GM18858 (cell line): ENCODE measurements around the gene MAP4K3.
A peak's percentile ranks its signal among the peaks of the same experiment; 100 is the strongest.
"Not testable (repeated sequence)": the region's sequence is repeated elsewhere in the genome, so short reads cannot be mapped to it uniquely, and the experiment has no call there.

Experiments used
- ATAC-seq: cut with Tn5 transposase; IDR thresholded peaks from one replicate; pipeline ENCODE4 v1.9.1; 2021; ENCODE audit not compliant: unreplicated experiment

Gene MAP4K3

DNA sequence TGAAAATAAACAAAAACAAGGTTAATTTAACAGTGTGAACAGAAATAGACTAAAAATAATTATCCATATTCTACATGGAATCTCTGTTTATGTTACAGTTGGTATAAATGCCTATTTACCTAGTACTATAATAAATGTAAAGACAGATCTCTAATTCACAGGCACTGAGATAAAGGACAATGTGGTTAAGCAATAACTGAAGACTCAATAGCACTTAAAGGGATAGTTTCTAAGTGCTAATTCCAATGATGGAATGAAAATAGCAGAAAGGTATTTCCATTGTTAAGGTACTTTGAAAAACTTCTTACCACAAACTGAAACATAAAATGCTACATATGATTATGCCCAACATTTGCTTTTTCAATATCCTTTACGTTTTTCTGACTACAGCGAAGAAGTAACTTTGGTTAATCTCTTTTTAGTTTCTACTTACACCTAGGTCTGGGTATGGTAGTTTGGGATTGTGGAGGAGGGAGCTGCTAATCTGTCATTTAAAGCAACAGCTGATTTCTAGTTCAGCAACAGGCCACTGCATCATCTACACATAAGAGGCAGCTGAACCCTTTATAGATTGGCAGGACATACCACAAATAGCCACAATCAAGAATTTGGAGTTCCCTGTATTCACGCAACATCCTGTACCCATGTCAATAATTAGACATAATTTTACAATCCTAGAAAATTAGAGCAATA, 27.2 kb downstream of the MAP4K3 start:
- ATAC-seq, result no peak

DNA sequence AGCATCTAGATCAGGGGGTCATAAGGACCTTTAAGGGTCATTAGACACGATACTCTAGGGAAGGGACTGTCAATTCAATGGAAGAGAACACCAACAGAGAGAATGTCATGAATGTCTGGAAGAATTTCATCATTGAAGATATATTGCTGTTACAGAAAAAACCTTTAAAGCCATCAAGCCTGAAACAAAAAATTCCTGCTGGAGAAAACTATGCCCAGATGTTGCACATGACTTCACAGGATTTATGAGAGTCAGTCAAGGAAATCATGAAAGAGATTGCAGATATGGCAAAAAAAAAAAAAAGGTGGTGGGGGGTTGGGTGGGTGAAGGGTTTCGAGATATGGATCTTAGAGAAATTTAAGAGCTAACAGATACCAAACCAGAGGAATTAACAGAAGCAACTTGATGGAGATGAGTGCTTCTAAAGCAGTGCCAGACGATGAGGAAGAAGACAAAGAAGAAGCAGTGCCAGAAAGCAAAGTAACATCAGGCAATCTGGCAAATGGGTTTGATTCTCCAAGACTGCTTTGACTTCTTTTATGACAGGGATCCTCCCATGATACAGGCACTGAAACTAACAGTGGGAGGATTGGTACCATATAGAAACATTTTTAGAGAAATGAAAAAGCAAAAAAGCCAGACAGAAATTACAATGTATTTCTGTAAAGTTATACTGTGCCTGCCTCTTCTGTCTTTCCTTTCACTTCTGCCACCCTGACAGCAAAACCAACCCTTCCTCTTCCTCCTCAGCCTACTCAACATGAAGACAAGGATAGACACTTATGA, 28.5 kb downstream of the MAP4K3 start:
- ATAC-seq, result peak; percentile 65

DNA sequence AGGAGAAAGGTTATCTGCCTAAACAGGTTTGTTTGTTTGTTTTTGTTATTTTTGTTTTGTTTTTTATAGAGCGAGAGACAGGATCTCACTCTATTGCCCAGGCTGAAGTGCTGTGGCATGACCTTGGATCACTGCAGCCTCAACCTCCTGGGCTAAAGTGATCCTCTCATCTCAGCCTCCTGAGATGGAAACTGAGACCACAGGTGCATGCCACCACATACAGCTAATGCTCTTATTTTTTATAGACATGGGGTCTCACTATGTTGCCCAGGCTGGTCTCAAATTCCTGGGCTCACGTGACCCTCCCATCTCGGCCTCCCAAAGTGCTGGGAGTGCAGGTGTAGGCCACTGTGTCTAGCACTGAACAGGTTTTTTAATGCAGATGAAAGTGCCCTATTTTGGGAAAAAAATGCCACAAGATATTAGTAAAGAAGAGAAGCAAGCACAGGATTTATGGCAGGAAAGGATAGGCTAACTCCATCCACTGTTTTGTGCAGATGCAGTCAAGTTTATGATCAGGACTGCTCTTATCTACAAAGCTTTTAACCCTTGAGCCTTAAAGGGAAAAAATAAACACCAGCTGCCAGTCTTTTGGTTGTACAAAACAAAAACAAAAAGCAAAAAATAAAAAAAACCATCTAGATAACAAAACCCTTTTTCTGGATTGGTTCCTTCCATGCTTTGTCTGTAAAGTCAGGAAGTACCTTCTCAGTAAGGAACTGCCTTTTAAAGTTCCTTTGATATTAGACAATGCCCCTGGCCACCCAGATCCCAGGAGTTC, 29.4 kb downstream of the MAP4K3 start:
- ATAC-seq, result no peak

DNA sequence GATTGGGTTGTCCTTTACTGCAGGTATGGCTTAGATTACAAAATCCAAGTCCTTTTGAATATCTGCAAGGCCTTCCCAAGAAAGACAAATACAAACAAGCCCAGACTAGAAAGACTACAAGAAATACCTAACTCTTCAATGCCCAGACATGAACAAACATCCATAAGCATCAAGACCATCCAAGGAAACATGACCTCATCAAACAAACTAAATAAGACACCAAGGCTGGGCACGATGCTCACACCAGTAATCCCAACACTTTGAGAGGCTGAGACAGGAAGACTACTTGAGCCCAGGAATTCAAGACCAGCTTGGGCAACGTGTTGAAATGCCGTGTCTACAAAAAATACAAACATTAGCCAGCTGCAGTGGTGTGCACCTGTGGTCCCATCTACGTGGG, 31.7 kb downstream of the MAP4K3 start:
- ATAC-seq, result no peak

DNA sequence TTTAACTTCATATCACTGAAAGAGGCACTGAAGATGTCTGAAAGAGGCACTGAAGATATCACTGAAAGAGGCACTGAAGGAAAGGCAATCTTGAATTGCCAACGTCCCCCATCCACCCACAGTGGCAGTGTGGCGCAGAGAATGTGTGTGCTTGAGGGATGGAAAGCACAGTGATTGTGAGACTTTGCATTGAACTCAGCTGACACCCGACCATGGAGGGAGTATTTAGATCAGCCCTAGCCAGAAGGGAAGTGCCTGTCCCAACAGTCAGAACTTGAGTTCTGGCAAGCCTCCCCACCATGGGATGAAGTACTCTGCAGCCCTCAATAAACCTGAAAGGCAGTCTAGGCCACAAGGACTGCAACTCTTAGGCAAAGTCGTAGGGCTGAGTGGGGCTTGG, 33.8 kb downstream of the MAP4K3 start:
- peak; percentile 59 for ATAC-seq

DNA sequence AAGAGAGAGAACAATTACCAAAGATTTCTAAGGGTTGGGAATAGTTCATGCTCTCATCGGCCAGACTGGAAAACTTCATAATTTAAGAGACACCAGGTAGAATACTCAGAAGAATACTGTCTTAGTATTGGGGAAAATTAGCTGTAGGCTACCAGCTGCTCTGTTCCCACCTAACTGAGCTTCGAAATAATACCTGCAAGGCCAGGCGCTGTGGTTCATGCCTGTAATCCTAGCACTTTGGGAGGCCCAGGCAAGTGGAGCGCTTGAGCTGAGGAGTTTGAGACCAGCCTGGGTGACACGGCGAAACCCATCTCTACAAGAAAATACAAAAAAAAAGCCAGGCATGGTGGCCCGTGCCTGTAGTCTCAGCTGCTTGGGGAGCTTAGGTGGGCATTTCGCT, 35.8 kb downstream of the MAP4K3 start:
- no peak for ATAC-seq

DNA sequence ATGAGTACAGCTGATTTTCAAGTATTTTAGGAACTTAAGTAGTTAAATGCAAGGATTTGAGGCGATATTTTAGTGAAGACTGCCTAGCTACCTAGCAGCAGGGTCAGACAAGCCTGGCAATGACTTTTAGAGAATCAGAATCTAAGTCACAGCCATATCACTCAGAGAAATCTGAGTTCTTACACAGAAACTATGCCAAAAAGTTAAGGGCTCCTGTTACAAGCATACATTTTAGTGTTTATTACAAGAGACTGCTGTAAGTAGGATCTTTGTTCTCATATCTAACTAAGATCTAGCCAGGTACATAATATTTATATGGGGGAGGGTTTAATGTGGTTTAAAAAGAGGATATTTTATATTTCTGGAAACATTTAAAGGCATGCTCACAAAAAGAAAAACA, 37.5 kb downstream of the MAP4K3 start:
- ATAC-seq, result no peak

DNA sequence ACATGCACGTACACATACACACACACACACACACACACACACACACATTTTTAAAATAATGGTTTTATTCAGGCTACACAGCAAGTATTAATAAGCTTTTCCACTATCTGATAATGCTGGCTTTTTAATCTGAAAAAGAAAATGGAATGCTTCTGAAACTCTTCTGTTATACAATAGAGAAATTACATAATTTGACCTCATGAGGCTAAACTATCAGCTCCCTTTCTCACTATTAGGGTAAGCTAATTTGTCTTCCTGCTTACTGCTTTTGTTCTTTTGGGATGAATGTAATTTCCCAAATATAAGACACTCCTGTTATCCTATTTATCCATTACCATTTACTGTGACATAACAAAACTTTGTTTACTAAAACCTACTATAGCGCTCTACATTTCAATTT, 41.8 kb downstream of the MAP4K3 start:
- no peak for ATAC-seq

DNA sequence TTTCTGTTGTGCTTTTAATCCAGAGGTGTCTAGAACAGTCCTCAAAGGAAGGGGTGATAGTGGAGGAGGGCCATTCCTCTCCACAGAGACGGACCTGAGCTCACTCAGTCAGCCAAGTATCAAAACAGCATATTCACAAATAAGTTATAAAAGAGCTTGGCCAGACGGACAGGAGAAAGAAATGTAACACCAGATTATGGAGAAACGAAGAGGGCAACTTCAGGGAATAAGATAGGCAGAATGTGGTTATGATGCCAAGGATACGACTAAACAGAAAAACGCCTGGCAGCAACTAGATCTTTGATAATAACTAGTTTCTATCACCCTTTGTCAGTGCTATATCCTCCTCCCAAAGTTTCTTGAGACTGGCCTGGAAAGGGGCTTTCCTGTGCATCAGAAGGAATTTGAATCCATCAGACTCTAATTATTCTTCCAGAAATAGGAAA, 42.5 kb downstream of the MAP4K3 start:
- no peak for ATAC-seq

DNA sequence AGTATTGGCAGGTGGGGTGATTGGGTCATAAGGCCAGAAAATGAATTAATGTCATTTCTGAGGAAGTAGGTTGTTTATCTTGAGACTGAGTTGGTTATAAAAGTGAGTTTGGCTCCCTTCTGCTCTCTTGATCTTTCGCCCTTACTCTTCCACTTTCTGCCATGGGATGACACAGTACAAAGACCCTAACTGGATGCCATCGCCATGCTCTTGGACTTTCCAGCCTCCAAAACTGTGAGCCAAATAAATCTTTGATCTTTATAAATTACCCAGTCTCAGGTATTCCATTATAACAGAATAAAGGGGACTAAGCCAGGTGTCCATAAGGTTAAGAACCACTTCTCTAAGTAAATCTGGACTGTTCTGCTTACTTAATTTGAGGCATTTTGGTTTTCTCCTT, 44.4 kb downstream of the MAP4K3 start:
- ATAC-seq, result no peak

DNA sequence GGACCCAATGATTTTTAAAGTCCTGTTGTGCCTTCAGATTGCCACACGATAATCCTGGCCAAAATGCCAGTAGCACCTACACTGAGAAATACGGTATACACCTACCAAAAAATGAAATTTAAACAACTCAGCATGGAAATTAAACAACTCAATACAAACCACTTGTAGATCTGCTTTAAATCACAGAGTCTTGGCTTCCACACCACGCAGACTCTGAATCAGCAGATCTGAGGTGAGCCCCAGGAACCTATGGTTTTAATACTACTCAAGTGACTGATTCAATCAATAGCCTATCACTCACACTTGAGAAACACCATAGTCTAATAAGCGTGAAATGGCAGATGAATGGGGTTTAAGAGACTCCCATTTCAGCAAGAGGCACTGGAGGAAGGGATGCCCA, 46.9 kb downstream of the MAP4K3 start:
- no peak for ATAC-seq

DNA sequence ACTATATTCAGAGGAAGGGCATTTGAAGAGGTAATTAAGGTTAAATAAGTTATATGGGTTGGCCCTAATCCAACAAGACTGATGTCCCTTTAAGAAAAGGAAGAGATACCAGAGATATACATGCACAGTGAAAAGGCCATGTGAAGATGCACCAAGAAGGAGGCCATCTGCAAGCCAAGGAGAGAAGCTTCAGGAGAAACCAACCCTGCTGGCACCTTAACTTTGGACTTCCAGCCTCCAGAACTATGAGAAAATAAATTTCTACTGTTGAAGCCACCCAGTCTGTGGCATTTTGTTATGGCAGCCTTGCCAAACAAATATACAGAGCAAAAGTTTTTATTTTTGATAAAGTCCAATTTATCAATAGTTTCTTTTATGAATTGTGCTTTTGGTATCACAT, 51.0 kb downstream of the MAP4K3 start:
- no peak for ATAC-seq

DNA sequence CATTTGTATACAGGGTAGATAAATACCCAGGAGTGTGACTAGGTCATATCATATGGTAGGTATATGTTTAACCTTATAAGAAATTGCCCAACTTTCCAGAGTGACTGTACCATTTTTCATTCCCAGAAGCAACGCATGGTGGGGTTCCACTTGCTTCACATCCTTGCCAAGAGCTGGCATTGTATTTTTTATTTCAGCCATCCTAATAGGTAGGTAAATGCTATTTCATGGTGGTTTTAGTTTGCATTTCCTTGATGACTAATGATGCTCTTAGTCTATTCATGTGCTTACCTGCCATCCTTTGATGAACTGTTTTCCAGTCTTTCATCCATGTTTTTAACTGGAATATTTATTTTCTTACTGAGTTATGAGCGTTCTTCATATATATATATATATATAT, 51.9 kb downstream of the MAP4K3 start:
- ATAC-seq, result no peak

DNA sequence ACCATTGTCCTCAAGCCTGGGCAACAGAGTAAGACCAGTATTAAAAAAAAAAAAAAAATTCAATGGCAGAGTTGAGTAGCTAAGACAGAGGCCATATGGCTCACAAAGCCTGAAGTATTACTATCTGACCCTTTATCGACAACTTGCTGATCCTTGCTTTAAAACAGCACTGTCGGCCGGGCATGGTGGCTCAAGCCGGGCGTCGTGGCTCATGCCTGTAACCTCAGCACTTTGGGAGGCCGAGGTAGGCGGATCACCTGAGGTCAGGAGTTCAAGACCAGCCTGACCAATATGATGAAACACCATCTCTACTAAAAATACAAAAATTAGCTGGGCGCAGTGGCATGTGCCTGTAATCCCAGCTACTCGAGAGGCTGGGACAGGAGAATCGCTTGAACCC, 53.0 kb downstream of the MAP4K3 start:
- ATAC-seq, result not testable (repeated sequence)

DNA sequence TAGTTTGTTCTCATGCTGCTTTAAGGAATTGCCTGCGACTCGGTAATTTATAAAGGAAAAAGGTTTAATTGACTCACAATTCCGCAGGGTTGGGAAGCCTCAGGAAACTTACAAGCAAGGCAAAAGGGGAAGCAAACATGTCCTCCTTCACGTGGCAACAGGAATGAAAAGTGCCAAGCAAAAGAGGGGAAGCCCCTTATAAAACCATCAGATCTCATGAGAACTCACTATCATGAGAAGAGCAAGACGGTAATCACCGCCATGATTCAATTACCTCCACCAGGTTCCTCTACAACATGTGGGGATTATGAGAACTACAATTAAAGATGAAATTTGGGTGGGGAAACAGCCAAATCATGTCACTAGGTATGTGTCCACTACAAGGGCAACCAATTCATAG, 53.9 kb downstream of the MAP4K3 start:
- no peak for ATAC-seq

DNA sequence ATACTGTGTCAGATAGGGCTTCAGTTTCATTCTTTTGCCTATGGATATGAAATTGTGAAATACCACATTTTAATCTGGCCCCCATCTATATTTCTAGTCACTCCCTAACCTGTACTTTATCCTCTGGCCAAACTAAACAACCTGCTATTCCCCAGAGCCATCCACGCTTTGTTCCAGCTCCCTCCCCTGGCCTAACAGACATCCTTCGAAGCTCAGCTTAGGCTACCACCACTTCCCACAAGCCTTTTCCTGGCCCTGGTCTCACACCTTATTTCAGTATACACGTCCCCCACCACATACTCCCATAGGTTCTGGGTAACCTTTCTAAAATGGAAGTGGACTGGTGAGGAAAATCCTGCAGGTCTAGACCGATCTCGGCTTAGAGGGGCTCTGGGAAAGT, 55.4 kb downstream of the MAP4K3 start:
- ATAC-seq, result no peak

DNA sequence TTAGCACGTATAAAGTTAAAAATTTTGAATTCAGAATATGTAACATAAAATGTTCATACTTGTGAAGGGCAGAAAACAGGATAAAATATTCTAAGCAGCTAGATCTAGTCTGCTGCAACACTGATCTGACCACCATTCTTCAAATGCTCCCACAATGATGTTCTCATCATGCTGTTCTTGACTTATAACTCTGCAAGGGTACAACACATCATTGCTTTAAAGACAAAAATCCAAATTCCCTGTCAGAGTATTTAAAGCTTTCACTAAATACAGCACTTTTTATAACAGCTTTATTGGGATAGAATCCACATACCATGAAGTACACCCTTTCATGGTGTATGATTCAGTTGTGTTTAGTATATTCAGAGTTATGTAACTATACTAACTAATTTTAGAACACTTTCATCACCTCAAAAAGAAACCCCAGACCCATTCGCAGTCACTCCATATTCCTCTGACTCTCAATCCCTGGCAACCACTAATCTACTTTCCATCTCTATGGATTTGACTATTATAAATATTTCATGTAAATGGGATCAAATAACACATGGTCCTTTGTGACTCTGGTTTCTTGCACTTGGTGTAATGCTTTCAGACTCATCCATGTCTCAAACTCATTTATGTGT, 56.4 kb downstream of the MAP4K3 start:
- no peak for ATAC-seq

DNA sequence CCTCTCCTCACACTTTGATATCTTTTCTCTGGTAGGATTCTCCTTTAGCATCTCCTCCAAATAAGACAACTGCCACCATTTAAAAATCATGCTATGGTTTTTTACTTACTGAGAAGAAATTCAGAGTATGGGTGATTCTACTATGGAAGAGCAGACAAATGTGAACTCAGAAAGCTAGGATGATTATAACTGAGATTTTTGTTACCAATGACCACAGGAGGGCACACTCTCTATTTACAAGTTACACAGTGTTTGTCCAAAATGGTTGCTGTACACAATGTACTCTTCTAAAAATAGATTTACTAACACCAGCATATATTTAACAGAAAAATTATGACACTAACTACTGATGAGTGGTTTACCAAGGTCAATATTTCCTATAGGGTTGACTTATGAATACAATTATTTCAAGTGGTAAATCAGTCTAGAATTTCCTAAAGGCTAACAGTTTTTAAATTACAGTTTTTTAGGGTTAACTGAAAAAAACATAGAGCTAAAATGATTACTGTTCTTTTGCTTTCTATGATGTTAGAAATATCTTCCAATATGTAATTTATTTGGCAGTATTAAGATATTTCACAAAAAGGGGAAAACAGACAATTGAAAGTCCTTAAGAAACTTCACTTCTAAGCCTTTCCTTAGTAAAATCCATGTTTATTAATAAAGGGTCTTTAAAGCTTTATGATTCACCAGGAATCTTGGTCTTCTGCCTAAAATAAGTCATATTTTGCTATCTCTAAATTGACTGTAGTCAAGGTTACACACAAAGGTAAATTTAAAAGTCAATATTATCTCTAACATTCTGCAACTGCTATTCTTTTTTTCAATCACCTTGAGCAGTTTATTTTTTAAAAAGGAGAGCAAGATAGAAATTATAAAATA, 57.2 kb downstream of the MAP4K3 start:
- peak; percentile 54 for ATAC-seq

DNA sequence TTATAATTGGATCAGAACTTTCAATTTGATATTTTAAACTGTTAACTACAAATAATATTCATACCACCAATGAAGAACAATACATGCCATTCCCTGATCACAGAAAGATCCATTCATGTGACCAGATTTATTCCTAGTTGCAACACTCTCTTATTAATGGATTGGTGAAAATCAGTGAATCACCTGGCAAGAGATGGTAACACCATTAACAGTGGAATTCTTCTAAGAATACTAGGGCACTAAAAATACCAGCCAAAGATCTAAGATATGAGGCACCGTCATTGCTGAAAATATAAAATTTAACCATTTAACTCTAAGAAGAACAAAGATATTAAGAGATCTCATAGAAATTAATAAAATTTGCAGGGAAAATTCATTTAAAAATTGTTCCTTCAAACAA, 58.1 kb downstream of the MAP4K3 start:
- ATAC-seq, result no peak

DNA sequence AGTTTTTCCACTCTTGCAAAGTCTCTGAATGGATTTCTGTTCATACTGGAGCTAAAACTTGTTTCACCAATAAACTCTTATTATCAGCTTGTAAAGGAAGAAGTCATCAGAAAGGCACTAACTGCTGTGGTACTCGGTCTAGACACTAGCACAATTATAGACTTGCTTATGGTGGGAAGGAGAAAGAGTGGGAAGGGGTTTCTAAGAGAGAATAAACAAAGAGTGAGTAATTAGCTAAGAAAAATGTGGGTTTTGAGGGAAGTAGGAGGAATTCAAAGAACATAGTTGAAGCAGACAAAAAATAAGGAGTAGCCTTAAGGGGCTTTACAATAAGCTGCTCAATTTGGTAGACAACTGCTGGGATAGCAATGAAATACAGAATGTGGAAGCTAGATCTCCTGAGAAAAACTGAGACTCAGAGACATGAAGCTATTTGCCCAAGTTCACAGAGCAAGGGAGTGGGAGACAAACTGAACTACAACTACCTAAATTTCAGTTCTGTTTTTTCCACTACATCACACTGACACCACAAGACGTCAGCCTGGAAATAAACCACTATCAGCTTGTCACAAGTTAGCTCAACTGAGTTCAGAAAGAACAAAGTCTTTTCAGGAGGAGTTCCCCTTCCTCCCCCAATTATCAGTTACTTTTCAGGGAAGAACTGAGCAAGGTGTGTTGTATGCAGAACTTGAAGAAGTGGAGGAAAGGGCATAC, 59.7 kb downstream of the MAP4K3 start:
- ATAC-seq, result peak; percentile 91
